T1000 (cell line): ENCODE data around the gene SPA17.

ENCODE experiments used
- DNase-seq: peaks from one replicate; lab custom pipeline; 2025; ENCODE audit warnings: mixed read lengths; lab: John Stamatoyannopoulos, UW

The SPA17 gene

DNA sequence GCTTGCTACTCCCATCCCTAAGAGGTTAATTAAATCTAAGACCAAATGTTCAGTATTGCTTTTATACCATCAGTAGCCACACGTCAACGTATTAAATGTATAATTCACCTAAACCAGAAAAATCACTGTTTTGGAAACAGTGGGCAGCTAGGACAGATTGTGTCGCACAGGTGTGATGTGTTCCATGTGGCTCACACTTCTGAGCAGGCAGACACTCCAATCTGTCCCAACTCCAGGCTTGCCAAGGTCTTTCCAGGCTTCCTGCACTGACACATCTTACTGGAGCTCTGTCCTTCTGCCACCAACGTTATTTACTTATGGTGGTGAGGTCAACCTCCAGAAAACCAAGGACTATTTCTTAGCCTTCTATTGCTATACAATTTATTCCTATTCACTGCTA is 11.6 kb upstream of the SPA17 start:
- no peak for DNase-seq

DNA sequence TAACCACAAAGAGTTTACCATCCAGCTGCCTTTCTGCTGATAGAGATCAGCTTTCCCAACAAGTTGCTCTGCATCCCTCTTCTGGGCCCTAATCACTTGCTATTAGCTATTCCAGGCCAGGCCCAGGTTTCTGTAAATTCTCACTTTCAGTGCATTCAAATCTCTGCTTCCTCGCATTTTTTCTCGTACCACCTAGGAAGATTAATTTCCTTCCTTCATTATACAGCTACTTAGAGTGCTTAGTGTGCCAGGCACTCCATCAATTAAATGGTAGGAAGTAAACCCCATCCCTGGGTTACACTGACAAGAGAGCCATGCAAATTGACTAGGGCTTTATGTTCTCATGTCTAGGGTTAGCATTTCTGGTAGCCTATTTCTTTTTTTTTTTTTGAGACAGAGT is 9.8 kb upstream of the SPA17 start:
- DNase-seq: no peak

DNA sequence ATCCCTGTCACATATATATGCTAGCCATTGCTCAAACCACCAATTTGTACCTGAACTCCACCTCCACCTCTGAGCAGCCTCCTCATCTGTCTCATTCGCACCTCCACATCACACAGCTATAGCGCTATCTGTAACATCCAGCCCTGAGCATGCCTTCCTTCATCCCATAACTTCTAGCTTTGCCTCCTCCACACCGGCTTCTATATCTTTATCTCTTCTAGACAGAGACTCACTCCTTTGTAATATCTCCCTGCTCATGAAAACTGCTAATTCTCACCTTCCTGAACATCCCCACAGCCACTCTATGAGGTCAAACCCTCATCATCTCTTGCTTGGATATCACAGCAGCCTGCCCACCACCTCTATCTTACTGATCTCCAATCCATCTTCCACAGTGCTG is 6.1 kb upstream of the SPA17 start:
- no peak for DNase-seq

DNA sequence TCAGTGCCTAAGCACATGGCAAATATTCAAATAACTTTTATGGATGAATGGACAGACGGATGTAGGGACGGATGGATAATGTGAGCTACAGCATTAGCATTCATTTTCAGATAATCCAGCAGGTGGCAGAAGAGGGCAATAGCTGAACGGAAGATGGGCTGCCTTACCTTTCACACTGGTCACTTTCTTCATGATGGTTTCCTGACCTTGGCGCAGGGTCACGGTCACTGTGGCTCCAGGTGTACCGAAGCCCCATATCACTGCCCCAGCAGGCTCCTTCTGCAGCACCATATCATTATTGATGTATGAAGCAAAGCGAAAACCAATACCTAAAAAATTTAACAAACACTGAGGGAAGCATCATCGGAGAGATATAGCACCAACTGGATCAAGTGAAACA is 4.5 kb upstream of the SPA17 start:
- DNase-seq: no peak

DNA sequence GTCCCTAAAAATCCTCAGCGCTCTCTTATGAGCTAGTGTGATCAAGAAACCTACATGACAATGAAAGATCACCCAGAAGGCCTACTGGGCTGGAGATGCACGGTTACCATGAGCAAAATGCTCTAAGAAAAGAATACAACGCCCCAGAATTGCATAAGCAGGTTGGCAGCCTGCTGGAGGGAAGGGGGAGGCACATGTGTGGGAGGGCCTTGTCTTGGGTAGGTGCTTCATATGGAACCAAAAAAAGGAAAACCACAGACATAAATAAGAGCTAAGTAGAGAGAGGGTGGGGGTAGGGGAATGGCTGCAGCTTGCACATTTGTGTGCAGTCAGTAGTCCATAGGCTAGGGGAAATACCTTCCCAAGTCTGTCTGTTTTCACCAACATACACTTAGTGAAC is 3.0 kb upstream of the SPA17 start:
- DNase-seq: no peak

DNA sequence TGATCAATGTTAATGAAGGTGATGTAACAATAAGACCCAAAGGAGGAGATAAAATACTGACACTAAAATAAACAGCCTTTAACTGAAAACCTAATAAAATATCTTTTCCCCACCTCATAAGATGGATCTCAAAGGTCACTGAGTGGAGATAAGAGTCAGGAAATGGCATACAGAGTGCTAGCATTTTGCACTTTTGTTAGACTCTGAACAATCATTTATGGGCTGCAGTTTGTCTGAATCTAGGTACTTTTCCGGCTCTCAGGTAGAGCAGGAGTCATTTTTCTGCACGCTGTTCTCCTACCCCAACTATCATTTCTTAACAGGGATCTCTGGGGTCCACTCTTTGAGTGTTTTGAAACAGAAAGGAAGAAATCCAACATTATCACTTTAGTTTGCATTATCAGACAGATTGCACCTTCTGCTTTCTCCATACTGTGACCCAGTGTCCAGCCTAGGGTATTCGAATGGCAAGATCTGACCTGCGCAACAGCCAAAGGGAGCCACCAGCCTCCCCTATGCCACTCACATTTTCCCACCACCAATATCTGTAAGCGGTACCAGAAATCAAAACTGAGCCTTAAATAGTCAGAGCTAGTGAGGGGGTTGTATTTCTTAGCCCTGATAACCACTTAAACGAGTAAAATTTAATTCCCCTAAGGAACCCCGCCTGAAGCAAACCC is 1.0 kb upstream of the SPA17 start:
- DNase-seq: no peak

DNA sequence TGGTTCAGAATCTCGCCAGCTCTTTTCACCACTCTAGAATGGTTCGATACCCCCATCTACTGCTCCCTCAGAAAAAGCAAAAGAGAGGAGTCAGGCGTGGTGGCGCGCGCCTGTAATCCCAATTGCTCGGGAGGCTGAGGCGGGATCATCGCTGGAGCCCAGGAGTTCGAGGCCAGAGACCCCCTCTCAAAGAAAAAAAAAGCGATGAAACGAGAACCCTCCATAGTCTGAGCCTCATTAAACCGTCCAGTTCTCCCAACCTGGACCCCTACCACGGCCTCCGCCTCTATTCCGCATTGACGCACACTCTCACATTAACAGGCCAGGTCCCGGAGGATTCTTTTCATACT is 439 bp downstream of the SPA17 start:
- no peak for DNase-seq

DNA sequence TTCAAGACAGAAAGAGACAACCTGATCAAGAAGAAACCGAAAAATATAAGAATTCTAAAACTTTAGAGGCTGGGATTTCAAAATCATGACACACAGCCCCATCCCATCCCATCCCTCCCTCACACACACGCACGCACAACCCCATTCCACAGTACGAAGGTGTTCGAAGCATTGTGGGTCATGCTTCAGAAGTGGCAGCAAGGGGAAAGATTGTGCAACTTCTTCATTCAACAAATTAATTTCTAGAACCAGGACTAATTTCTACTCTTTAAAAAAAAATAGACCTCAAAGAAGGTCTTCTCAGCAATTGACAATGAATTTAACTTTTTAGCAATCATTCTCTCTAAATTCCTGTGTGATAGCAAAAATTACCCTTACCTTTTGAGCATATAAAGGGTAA is 867 bp downstream of the SPA17 start:
- DNase-seq: no peak

DNA sequence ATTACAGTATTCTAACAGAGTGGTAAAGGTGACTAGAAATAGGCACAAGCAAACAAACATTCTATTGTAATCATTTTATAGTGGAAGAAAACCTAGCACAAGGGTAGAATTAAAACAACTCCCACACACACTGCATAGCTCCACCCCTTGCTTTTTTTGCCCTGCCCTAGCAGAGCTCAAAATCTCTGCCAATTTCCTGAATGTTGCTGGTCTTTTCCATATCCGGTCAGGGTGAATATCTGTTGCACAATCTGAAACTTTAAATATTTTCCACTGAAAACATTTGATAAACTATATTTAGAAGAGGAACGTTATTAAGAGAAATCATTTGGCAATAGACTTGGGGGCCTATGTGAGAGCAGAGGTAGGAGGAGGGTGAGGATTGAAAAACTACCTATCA is 2.7 kb downstream of the SPA17 start:
- no peak for DNase-seq

DNA sequence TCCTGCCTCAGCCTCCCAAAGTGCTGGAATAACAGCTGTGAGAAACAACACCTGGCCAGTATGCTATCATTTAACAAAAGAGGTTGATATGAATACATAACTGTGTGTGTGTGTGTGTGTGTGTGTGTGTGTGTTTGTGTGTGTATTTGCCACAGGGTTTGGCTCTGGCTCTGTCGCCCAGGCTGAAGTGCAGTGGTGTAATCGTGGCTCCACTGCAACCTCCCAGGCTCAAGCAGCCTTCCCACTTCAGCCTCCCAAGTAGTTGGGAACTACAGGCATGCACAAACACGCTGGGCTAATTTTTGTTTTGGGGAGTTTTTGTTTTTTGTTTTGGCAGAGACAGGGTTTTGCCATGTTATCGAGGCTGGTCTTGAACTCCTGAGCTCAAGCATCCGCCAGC is 4.7 kb downstream of the SPA17 start:
- DNase-seq: no peak

DNA sequence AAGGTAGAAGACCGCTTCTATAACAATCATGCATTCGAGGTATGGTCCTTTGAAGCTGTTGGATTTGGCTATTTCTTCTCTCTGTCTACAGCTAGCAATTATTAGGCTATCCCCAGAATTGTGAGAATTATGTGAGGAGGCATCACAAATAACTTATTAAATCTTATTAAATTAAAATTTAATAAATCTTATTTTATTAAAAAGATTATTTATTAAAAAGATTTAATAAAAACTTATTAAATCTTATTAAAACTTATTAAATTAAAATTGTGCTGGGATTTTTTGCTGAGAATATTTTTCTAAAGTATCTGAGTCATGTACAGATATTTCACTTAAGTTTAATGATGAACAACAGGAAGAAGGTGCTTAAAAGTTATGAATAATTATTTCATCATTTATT is 7.7 kb downstream of the SPA17 start:
- no peak for DNase-seq

DNA sequence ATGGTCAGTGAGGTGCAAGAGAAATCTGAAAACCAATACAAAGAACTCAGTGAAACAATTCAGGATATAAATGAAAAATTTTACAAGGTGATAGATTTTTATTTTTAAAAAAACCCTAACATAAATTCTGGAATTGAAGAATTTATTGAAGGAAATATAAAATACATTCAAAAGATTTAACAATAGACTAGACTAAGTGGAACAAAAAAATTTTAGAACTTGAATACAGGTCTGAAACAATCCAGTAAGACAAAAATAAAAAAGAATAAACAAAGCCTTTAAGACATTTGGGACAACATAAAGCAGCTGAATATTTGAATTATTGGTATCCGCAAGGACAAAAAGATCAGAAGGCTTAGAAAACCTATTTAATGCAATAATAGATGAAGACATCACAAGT is 8.7 kb downstream of the SPA17 start:
- no peak for DNase-seq

DNA sequence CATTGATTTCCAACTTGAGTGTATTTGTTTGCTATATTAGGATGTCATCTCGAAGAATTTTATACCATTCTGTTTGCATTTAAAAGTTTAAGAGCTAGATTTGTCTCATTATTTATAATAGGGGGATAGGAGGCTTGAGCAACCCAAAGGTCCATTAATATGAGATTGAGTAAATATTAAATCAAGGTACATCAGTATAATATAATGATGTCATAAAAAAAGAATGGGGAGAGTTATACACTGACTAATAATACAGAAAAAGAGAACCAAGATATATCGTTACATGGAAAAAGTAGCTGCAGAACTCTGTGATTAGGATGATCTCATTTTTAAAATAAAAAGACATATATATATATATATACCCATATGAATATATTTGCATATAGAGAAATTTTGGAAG is 19.4 kb downstream of the SPA17 start:
- no peak for DNase-seq

DNA sequence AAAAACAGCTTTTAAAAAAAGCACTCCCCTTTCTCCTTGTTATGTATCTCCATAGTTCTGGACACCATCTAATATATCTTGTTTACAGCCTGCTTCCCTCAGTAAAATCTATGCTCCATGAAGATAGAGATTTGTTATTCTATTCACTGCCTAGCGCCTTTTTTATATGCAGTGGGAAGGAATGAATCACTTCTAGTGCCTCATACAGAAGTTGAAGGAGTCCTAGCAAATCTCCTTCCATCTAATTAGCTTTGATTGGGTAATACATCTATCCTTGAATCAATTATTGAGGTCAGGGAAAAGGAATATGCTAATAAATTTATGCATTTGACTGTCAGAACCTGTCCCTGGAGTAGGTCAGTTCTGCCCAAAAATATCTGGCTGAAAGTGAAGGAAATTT is 25.8 kb downstream of the SPA17 start:
- DNase-seq: no peak

DNA sequence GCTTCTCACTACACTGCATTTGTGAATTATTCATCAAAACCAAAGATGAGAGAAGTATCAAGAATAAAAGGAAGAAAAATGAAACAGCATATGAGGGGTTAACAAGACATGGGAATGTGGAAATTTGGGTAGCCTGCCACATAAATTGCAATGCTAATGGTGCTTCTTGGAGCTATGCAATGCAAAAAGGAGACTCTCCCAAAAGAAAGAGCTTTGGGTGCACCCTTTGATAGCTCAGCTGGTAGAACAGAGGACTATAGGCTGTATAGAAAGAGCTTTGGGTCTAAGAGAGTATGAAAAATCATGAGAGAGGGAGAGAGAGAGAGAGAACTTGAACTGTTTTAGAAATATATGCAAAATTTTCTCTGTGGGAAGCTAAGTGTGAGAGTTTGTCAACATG is 26.3 kb downstream of the SPA17 start:
- no peak for DNase-seq

DNA sequence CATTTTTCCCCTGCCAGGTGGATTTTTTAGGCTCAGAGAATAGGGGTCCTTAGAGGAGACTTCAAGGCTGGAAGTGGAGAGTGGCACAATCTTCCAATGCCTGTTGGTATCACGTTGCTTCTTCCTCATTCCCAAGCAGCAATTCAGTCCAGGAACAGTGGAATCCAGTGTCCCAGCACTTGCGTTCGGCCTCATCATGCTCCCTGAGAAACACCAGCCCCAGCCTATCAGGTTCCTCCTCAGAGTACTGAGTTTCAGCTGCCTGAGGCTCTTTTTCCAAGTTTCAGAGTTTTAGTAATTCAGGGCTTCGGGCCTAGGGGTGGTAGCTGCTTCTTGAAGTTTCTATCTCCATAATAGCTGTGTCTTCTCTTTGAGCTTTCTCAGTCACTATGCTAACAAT is 34.1 kb downstream of the SPA17 start:
- no peak for DNase-seq

DNA sequence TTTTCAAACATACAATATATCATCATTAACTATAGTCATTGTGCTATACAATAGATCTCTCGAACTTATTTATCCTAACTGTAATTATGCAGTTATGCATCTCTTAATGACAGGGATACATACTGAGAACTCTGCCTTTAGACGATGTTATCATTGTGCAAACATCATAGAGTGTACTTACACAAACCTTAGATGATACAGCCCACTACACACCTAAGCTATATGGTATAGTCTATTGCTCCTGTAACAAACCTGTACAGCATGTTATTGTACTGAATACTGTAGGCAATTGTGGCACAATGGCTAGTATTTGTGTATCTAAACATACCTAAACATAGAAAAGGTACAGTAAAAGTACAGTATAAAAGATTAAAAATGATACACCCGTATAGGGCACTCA is 38.7 kb downstream of the SPA17 start:
- DNase-seq: no peak

DNA sequence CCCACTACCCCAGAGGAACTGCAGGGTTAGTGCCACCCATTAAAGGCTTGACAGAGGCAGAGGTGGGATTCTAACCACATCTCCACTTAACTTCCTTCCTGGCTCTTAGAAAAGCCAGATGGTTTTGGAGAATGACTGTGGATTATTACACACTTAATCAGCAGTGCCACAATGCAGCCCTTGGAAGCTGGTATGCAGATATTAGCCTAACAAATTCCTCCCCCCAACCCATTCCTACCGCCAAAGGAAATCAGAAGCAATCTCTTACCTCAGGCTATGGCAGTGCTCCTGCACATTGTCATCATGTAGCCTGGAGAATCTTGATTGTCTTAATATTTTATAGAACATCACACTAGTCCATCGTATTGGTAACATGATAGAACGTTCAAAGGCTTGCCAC is 42.9 kb downstream of the SPA17 start:
- no peak for DNase-seq

DNA sequence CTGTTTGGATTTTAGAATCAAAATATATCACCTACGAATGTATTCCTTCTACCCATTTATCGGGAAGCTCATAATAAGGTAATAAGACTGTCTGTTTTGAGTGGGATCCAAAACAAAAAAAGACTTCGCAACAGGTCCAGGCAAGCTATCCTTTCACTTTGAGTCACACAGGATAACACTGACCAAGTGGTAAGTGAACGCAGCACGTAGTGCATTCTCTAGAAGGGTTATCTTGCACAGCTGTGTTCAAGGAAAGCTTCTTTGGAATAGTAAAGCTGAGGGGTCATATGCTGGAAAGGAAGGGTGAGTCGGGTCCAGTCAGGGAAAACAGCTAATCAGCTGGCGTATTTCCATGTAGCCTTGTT is 43.7 kb downstream of the SPA17 start:
- DNase-seq: no peak

DNA sequence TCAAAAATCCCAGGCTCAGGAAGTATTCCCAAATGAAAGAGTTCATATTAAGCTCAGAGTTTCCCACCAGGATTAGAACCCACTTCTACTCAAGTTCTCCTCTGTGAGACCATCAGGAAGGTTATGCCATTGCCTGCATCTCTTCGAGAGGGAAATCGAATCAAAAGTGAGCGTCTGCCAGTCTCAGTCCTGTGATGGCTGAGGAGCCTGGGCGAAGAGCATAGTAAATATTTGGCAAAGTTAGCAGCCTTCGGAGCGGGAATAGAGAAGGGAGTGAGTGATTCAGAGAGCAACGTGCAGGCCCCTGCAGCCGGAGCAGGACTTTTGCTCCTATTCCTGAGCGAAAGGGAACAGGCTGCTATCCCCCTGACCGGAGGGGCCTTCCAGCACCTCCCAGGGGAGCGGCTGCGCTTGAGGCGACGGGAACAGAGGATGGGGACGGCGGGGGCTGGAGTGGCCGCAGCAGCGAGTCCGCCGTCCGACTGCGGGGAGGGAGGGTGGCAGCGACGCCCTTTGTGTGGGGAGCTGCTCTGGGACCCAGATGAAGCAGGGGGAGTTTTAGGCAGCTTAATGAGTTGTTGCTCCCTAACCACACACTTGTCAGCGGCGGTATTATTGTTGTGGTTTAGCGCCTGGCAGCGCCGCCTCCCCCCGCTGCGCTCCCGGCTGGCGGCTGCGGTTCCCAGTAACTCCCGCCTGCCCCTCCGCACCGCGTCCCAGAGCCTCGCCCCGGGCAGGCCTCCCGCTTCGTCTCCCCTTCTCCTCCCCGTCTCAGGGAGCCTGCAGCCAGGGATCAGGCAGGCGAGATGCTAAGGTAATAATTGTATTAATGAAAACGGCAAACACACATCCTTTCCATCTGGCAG is 44.3 kb downstream of the SPA17 start:
- DNase-seq: peak; percentile 6

DNA sequence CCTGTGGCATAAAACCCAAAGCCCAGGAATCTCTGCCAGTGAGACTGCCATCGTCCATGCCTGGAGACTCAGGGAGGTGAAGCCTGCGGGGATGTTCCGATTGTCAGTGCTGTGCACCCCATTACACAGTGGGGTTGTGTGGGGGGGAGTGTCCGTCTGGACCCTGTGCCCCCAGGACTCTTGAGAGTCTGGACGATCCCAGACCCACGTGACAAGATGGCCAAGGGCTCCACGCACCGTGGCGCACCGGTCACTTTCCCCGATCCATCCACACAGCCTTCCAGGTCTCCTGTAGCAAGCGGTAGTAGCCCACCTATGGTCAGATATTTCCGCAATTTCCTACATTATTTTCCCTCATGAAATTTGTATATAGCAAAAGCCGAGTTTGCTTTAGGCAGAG is 45.1 kb downstream of the SPA17 start:
- no peak for DNase-seq

DNA sequence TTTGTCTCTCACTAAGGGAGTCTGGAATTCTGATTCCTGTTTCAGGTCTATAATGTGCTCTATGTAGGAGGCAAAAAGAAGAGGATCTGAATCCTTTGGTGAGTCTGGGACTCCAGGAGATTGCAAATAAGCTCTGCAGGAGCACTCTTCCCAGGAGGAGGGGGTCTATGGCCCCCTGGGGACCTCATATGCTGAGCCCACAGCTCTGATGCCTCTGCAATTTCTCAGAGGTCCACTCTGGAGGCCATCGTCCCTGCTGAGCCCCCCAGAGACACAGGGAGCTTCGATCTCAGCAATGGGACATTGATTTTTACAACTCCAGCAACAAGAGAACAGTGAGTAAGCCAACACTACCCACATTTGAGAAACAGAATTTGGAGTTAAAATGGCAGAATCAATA is 45.8 kb downstream of the SPA17 start:
- DNase-seq: no peak

DNA sequence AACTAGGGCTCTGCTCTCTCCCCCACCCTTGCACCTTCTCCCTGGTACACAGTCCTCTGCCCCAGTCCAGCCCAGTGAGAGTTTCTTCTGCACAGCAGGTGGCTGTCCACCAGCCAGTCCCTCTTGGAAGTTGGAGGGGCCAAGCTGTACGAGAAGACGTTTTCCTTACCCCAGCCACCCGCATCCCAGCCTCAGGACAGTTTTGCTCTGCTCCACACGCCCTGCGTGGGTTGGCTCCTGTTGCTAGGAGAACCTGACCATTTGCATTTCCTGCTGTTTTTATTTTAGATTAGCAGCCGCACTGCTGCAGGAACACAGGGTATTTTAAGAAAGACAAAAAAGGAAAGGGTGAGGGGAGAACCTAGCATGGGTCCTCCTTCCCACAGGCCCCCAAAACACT is 48.5 kb downstream of the SPA17 start:
- no peak for DNase-seq
